ENCODE results near the gene TMIE. TPM values are rescaled to one million over a fixed set of nuclear protein-coding genes. Genes with fewer than 3 reads are reported as not detected.
A peak's percentile ranks its signal among the peaks of the same experiment; 100 is the strongest.

Gene TMIE
- total and polyA plus RNA-seq, 2 of the 13 experiments (the other 11 are each of a cell fraction or from before 2014, with no cell fraction given): not detected

- Histone ChIP-seq H3K79me2 (ENCODE audit: insufficient read depth, low read length) (no peaks in the 10 kb centered on the region), H3K27me3 (ENCODE audit: control insufficient read depth in 1 of 2, insufficient read depth in 2 of 2, low read length in 2 of 2) (peaks cover 3 to 34% of the 10 kb centered on the region in 2 experiments; a peak in 2 of 5 replicates), H3K4me2 (ENCODE audit: low read depth, low read length) (no peak overlapping the region), H4K20me1 (ENCODE audit: insufficient read depth, low read length) (no peaks in the 10 kb centered on the region), H3K9me3 (ENCODE audit: low read length) (no peaks in the 10 kb centered on the region), H2AFZ (ENCODE audit: low read length) (no peak overlapping the region), H3K27ac (ENCODE audit: extremely low read length, insufficient read depth, low read length) (no peak overlapping the region), H3K4me3 (replicated peaks in 1 of 3; ENCODE audit: insufficient read depth in 1 of 3, low read depth in 2 of 3, low read length in 3 of 3) (no peak overlapping the region), H3K36me3 (replicated peaks in 1 of 2; ENCODE audit: control insufficient read depth in 1 of 2, insufficient read depth in 2 of 2, low read length in 2 of 2) (no peaks in the 10 kb centered on the region), H3K9ac (ENCODE audit: insufficient read depth, low read depth, low read length) (no peak overlapping the region), H3K4me1 (ENCODE audit: insufficient read depth, low read length) (no peaks in the 10 kb centered on the region)
- peak; percentile 56 for ATAC-seq
- in situ Hi-C loops (cut with HindIII; ENCODE audit: extremely low pct_ligation_motif_present, low pct_unique_long_range_greater_than_20kb) (loop anchor here (10.0 kb wide), 1 partner anchor 179 kb away; no protein-coding TSS in a partner anchor), intact Hi-C loops (cut with micrococcal nuclease; ENCODE audit: unreplicated experiment) (no loop called here)
- CTCF ChIA-PET (ENCODE audit: low intra/inter-chr PET ratio, low total read pairs): interaction anchor here (0.8 kb wide), 1 partner anchor 175 kb away, joined by 3 read pairs; no protein-coding TSS in a partner anchor
- POLR2A ChIA-PET: no interaction called here
- no TSS peak for BruUV-seq (replicated peaks)
- TF ChIP-seq STAG1 (CRISPR knock-in tag; IDR thresholded peaks at IDR 0.05) (peak; percentile 10; the same call in 1 of the 2 replicates), ATF3 (CRISPR knock-in tag; IDR thresholded peaks at IDR 0.05) (no peak), CTCF (CRISPR knock-in tag; IDR thresholded peaks at IDR 0.05) (peak; percentile 27; the same call in 1 of the 2 replicates)
- FAIRE-seq: no peak
- 14% methylated on average over 8 of the region's 8 CpGs for WGBS (ENCODE audit: low lambda C conversion rate)
- DNase-seq (ENCODE audit: low spot score): no peak
These were observed 37.5 kb upstream of the TMIE start for GRCh38 chr3:46663591-46664135.

GRCh38 chr3:46664188-46664970 is 36.8 kb upstream of the TMIE start:
- Histone ChIP-seq H3K36me3 (replicated peaks in 1 of 2; ENCODE audit: control insufficient read depth in 1 of 2, insufficient read depth in 2 of 2, low read length in 2 of 2) (no peaks in the 10 kb centered on the region), H3K79me2 (ENCODE audit: insufficient read depth, low read length) (no peaks in the 10 kb centered on the region), H3K9me3 (ENCODE audit: low read length) (no peaks in the 10 kb centered on the region), H3K9ac (ENCODE audit: insufficient read depth, low read depth, low read length) (no peak overlapping the region), H3K4me2 (ENCODE audit: low read depth, low read length) (no peak overlapping the region), H3K4me3 (replicated peaks in 1 of 3; ENCODE audit: insufficient read depth in 1 of 3, low read depth in 2 of 3, low read length in 3 of 3) (no peak overlapping the region), H4K20me1 (ENCODE audit: insufficient read depth, low read length) (no peaks in the 10 kb centered on the region), H3K27me3 (ENCODE audit: control insufficient read depth in 1 of 2, insufficient read depth in 2 of 2, low read length in 2 of 2) (peaks cover 3 to 34% of the 10 kb centered on the region in 2 experiments; a peak in 2 of 5 replicates), H3K27ac (ENCODE audit: extremely low read length, insufficient read depth, low read length) (no peak overlapping the region), H2AFZ (ENCODE audit: low read length) (no peak overlapping the region), H3K4me1 (ENCODE audit: insufficient read depth, low read length) (no peaks in the 10 kb centered on the region)
- ATAC-seq (no peak), DNase-seq (ENCODE audit: low spot score) (no peak), FAIRE-seq (no peak)
- intact Hi-C loops (cut with micrococcal nuclease; ENCODE audit: unreplicated experiment) (no loop called here), in situ Hi-C loops (cut with HindIII; ENCODE audit: extremely low pct_ligation_motif_present, low pct_unique_long_range_greater_than_20kb) (loop anchor here (10.0 kb wide), 1 partner anchor 180 kb away; no protein-coding TSS in a partner anchor)
- ChIA-PET POLR2A (no interaction called here), CTCF (ENCODE audit: low intra/inter-chr PET ratio, low total read pairs) (interaction anchor here (0.8 kb wide), 1 partner anchor 176 kb away, joined by 3 read pairs; no protein-coding TSS in a partner anchor)
- no TSS peak for BruUV-seq (replicated peaks)
- 59% methylated on average over 3 of the region's 6 CpGs for WGBS (ENCODE audit: low lambda C conversion rate)
- TF ChIP-seq GABPA (IDR thresholded peaks at IDR 0.05; ENCODE audit: low read depth, low read length) (no peak), GABPA (CRISPR knock-in tag; IDR thresholded peaks at IDR 0.05; ENCODE audit: low read depth) (no peak), SAP130 (CRISPR knock-in tag; IDR thresholded peaks at IDR 0.05; ENCODE audit: low read depth) (no peak), HMG20A (CRISPR knock-in tag; IDR thresholded peaks at IDR 0.05; ENCODE audit: borderline replicate concordance) (no peak), HOXD1 (CRISPR knock-in tag; IDR thresholded peaks at IDR 0.05) (no peak), PITX1 (CRISPR knock-in tag; IDR thresholded peaks at IDR 0.05) (no peak), CBX2 (IDR thresholded peaks at IDR 0.05; ENCODE audit: low read depth, low read length) (no peak), CBX2 (CRISPR knock-in tag; IDR thresholded peaks at IDR 0.05; ENCODE audit: low read depth) (no peak), MAFK (conservative IDR thresholded peaks at IDR 0.05 in 1 of 2, IDR thresholded peaks at IDR 0.05 in 1 of 2; ENCODE audit: low read length in 2 of 2) (no peak), ZNF674 (CRISPR knock-in tag; IDR thresholded peaks at IDR 0.05; ENCODE audit: low read depth) (no peak), ZSCAN5A (CRISPR knock-in tag; IDR thresholded peaks at IDR 0.05; ENCODE audit: borderline replicate concordance) (no peak), PHB2 (IDR thresholded peaks at IDR 0.05; ENCODE audit: partially characterized antibody) (no peak)
